Cerebellar nuclear complex (tissue), 1 donor: ENCODE results near the gene ST3GAL3.

Source experiments
- DNase-seq, 2 experiments: peaks; one replicate each; lab custom pipeline; 2025; lab: John Stamatoyannopoulos, UW

Gene ST3GAL3

DNA sequence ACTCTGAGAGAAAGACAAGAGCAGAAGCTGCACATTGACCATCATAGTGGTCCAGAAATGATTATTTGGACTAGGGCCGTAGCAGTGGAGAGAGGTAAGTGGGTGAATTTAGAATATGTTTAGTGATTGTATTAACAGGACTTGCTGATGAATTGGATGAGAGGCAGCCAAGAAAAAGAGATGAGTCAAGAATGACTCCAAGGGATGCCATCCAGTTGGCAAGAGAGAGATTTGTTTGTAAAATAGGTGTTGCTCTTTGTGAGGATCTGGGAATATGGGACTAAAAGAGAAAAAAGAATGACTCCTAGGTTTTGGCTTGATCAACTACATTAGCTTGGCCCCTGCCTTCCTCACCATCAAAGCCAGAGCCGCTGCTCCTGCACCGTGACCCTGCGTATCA lies 172.1 kb downstream of the ST3GAL3 start:
- DNase-seq = no peak

DNA sequence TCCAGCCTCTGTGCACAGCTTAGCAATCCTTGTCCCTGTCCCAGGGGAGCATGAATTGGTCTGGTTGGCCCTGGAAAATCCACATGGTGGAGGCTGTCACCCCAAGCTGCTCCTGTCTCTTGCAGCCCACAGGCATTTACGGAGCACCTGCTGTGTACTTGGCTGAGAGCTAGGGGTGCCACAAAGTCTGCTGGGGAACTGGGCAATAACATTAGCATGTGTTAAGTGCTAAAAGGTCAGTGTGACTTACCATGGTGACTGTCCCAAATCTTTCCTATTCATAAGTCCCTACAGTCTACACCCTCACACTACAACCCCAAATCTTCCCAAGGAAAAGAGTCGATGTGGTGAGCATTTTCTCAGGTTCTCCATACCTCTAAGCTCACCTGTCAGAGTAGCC lies 172.7 kb downstream of the ST3GAL3 start:
- no peak for DNase-seq

DNA sequence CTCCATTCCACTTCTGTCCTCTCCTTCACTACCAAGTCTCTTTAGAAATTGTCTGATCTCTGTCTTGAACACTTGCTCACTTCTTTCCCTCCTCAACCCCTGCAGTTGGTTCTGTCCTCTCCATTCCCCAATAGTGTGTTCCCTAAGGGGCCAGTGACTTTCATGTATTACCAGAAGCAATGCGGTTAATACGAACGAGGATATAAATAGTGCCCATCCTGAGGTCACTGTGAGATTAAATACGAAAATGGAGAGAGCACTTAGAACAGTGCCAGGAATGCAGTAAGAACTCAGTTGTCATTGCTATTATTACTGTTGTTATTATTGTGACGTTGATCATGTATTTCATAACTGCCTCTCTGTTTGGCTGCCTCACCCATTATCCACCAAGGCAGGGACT lies 173.3 kb downstream of the ST3GAL3 start:
- no peak for DNase-seq

DNA sequence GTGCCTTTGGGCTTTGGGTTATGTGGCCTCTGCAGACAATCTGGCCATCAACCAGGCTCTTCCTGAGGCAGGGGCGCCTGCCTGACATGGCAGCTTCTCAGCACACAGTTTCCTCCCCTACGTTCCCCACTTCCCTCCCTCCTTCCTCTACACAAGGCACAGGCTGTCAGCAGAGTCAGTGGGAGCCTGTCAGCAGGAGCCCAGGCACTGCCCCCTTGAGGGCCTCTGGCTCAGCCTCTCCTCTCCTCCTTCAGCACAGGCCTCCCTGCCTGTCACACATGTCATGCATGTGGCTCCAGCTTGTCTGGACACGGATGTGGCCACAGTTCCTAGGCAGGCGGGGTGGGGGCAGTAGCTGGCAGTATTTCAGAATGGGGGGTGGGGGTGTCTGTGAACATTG lies 174.1 kb downstream of the ST3GAL3 start:
- no peak for DNase-seq

DNA sequence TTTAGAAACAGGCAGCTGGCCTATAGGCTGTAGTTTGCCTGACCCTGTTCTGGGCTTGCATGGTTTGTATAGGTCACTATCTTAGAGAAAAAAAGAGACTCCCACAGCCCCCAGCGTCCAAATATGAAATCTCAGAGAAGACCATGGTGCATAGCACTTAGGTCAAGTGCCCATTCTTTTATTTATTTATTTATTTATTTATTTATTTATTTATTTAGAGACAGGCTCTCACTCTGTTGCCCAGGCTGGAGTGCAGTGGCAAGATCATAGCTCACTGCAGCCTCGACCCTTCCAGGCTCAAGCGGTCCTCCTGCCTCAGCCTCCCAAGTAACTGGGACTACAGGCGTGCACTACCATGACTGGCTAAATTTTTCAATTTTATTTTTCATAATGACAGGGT lies 175.4 kb downstream of the ST3GAL3 start:
- no peak for DNase-seq

DNA sequence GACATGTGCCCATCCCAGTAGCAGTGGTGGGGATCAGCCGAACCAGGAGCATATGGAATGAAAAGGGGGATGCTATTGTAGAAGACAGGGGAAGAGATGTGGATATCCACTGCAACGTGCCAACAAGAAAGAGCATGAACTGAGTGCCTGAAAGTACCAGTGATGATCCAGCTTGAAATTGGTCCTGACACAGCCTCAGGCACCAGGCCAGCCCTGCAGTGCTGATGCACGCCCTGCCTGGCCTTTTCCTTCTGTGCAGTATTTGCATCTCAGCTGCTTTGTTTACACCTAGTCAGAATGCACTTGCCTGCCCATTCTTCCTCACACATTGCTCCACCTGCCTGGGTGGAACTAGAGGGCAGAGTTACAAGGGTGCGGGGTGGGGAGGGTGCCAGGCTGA lies 176.0 kb downstream of the ST3GAL3 start:
- no peak for DNase-seq

DNA sequence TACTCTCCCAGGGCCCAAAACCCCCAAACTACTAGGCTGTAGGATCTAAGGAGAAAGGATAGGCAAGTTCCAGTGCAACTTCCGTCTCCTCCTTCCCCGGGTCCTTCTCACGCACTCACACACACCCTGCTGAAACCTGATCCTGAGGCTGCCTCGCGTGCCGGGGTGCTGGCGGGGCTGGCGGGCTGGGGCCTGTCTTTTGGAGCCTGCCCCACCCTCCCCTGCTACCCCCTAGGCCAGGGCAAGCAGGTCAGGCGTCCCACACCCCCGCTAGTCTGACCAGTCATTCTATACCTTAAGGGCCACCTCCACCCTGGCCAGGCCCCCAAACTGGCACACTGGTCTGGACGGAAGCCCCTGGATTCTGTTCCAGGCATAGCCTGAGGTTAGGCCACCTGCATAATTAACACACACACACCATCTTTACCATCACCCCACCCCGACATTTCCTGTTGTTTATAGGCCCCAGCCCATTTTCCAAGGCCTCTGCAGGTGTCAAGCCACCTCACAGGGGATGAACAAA lies 178.0 kb downstream of the ST3GAL3 start:
- no peak for DNase-seq

DNA sequence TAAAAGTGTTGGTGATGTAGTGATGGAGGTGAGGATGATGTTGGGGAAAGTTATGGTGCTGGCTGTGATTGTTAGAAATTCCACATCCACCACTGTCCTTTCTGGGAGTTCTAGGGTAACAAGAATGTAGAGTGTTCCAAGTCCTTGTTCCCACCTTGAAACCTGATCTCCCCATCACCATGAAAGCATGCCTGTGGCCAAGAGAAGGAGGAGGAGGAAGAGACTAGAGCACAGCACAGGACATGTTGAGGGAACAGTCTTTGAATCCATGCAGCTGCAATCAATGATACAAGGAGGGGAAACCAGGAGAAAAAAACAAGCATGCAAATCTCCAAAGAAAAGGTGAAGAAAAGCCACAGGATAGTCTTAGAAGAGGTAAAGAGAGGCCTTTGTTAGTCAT lies 180.4 kb downstream of the ST3GAL3 start:
- DNase-seq = no peak

DNA sequence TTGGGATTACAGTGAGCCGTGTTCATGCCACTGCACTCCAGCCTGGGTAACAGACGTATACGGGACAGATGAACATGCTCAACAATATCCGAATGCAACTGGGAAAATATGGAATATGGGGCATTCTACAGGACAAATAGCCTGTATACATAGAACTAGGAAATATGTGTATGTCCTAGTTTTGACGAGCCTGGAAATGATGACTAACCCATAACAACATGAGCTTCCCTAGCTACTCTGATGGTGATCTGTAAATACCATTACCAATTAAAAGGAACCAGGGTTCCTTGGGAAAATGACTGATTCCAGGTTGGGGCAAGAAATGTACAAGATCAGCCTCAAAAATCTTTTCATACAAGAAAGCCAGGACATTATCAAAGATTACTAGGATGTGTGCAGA lies 183.5 kb downstream of the ST3GAL3 start:
- no peak for DNase-seq

DNA sequence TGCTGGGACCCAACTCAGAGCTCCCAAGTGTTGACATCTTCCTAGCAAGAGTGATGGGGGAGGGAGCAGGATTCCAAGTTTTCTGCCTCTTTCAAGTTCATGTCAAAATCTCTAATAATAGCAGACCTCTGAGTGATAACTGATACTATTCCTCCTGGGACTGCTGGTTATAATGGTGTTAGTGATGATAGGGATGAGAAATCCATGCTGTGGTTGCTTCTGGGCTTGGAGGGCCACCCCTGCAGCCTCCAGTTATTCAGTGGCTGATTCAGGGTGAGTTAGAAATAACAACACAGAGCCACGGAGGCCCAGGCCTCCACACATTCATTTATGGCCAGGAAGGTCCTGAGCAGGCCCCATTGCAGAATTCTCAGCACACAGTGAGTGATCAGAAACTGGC lies 185.7 kb downstream of the ST3GAL3 start:
- DNase-seq = no peak

DNA sequence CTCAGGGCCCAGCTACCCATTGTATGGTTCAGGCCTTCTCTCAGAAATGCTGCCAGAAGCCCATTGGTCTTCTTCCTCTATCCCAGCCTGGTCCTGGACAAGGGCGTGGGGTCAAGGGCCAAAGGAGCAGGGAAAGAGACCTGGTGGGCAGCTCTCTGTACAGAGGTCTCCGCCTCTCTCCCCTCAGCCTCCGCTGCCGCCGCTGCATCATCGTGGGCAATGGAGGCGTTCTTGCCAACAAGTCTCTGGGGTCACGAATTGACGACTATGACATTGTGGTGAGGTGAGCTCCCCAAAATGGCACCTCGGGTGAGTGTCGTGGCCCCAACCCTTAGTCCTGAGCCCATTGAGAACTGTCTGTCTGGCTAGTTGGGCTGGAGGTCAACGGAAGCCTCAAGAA lies 191.6 kb downstream of the ST3GAL3 start:
- no peak for DNase-seq

DNA sequence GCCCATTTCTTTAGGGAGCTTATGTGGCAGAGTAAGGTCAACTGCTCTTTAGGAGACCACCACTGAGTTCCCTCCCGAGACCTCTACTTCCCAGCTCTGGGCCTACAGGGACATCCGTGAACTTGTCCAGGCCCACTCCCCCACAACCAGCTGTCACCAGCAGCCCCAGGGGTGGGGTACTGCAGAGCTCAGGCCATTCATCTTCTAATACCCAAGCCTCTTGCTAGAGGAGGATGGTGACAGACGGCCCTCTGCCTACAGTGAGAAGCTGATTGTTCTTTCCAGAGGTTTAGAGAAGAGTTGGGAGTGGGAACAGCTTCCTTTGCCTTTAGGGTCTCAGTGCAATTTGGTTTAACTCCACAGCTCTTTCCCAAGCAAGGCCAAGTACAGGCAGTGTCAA lies 193.1 kb downstream of the ST3GAL3 start:
- no peak for DNase-seq

DNA sequence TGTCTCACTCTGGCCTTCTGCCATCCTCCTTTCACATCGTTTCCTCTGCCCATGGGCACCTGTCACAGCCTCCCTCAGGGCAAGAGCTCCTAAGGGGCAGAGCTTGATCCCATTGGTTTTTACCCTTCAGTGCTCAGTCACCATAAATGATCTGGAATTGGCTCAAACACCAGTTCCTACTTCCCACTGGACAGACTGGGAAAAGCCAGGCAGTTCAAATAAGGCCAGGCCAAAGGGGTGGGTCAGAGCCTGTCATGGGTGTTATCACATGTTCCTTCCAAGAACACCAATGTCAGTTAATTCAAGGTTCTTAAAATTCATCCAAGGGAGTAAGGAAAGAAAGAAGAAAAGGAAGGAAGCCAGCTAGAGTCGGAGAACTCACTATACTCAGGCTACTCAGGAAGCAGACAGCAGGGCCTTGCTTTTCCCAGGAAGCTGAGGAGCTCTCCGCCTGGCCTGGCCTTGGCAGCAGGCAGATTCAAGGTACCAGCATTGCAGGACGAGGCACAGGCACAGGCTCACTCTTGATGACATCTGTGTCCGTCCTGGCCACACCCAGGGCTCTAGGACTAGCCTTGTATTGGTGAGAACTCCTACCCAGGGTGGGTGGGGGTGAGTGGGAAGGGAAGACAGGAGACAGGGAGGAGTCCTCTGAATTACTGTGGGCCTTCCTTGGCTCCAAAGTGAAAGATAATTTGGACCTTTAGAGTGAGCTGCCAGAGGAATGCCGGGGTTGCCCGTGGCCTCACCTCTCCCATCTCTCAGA lies 194.0 kb downstream of the ST3GAL3 start:
- DNase-seq = no peak

DNA sequence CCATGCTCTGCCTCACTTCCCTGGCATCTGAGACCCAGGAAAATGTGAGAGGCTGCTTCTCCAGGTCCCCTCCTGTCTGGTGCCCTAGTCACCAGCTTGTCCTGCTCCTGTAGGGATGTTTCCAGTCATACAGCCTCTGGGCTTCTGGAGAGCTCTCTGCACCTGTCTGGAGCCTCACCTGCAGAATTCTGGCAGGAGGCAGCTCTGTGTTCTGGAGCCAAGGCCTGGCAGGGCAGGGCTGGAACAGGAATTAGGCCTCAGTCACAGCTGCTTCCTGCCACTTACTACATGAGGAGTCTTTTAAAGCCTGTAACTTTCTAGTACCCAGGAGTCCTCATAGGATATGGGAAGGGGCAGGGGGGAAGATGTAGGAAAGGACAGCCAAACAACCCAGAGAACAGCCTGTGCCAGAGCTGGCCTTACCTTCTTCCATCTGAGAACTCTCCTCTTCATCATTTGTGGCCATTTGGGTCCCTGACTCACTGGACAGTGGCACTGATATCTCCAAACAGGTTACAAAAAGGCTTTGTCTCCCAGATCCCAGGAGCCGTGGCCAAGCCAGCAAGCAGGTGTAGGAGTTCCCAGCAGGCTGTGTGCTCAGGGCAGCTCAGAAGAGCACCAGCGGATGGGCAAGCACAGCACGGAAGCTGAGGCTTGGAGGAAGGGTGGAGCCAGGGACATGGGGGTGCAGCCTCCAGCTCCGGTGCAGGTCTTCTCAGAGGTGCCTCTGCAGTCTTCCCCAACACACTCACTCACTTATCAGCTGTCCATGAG lies 194.9 kb downstream of the ST3GAL3 start:
- no peak for DNase-seq

DNA sequence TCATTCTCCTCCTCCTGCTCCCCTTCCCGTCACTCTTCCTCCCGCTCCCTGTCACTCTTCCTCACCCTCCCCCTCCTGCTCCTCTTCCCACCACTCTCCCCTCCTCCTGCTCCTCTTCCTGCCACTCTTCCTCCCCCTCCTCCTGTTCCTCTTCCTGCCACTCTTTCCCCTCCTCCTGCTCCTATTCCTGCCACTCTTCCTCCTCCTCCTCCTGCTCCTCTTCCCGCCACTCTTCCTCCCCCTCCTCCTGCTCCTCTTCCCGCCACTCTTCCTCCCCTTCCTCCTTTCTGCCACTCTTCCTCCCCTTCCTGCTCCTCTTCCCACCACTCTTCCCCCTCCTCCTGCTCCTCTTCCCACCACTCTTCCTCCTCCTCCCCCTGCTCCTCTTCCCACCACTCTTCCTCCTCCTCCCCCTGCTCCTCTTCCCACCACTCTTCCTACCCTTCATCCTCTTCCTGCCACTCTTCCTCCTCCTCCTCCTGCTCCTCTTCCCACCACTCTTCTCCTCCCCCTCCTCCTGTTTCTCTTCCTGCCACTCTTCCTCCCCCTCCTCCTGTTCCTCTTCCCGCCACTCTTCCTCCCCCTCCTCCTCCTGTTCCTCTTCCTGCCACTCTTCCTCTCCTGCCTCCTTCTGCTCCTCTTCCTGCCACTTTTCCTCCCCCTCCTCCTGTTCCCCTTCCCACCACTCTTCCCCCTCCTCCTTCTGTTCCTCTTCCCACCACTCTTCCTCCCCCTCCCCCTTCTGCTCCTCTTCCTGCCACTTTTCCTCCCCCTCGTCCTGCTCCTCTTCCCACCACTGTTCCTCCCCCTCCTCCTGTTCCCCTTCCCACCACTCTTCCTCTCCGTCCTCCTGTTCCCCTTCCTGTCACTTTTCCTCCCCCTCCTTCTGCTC lies 197.6 kb downstream of the ST3GAL3 start:
- no peak for DNase-seq

DNA sequence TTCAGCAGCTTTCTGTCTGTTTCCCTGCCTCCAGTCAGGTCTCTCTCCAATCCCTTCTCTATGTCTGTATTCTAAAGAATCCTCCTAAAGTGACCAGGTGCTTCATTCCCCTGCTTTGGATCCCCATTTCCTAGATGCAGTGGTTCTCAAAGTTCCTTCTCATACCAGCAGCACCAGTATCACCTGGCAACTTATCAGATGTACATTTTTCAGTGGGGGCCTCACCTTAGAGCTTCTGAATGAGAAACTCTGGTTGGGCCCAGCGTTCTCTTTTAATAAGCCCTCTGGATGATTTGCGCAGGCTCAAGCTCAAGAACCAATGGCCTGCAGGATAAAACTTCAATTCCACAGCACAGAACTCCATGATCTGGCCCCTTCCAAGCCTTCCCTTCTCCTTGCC lies 200.9 kb downstream of the ST3GAL3 start:
- DNase-seq = no peak

DNA sequence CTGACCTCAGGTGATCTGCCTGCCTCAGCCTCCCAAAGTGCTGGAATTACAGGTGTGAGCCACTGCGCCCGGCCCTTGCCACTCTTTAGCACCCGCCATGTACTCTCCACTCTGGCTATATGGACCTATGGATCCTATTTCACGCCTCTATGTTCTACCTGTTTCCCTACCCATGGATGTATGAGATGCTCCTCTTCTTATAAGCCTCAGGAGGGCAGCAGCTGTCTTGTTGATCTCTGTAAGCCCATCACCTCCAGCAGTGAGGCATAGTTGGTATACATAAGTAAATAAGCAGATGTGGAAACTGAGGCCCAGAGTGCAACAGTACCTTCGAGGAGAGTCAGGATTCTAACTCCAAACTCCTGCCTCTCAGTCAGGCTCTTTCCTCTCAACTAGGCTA lies 201.5 kb downstream of the ST3GAL3 start:
- DNase-seq = no peak

DNA sequence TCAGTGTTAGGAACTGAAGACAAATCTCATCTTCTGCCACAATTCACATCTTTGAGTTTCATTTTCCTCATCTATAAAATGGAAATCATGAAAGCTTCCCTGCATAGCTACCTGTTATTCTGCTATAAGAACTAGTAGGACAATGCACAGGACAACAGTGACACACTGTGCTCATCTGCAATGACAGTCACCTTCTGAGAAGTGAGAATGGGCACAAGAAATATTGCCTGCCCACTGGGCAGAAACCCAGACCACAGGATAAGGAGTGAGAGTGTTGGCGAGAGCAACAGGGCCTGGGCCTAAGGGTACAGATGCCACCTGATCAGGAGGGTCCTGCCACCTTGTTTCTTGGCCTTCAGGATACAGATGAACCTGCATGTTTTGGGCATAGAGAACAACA lies 203.0 kb downstream of the ST3GAL3 start:
- no peak for DNase-seq

DNA sequence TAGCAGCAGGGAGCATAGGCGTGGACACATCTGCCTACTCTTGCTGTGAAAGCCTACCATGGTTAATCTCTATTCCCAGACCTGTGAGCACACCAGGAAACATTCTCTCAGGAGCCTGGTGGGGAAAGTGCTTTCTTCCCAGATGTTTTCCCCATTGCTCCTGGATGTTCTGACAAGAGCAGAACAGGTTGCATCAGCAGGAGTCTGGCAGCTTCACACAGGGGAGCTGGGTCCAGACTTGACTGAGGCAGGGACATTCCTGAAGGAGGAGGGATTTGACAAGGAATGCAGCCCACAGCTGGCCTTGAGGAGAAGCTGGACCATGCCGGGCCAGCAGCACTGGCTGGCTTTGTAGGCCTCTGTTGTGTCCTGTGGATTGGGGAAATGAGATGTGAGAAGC lies 205.3 kb downstream of the ST3GAL3 start:
- DNase-seq = no peak

DNA sequence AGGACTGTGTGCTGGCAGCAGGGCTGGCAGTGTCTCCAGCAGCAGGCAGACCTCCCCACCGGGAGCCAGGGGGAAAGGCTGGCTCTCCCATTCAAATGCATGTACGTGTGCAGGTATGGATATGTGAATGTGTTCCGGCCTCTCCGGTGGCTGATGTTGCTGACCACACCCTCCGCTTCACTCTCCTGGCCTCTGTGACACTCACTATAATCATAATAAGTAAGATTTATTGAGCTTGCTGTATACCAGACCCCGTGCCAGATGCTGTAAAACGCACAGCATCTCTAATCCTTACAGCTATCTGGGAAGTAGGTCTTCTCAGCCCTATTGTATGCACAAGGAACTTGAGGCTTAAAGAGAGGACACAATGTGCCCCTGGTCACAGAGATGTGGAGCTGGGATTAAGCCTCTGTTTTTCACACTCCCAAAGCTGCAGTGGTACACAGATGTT lies 205.7 kb downstream of the ST3GAL3 start:
- DNase-seq = no peak

DNA sequence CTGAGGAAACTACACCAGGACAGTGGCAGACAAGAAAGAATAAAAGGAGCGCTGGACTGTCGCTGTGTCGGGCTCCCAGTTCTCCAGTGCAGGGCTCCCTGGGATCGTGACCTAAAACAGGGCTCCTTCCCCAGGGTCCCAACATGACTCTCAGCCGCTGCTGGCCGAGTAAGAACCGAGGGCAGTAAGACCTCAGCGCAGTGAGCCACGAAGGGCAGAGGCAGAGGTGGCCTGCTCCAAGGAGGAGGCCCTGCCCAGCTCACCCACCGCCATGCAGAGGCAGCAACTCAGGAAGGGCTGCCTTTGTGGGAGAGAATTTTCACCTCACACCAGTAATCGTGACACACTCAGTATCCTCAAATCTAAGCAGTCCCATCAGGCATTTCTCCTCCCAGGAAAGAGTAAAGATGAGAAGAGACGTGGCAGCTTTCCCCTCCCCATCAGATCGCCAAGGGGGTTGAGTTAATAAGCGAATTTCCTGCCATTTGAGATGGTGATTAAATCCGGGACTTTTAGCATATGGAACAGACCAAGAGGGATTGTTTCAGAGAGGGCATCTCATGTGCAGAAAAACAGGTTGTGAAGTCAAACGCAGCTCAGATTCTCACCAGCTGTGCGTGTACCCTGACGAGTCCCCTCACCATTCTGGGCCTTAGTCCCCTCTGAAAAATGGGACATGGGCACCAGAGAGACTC lies 206.5 kb downstream of the ST3GAL3 start:
- DNase-seq = no peak
